HS-5 (cell line): ENCODE results near the gene RGPD8.
A peak's percentile ranks its signal among the peaks of the same experiment; 100 is the strongest.
"Not testable (repeated sequence)": the region's sequence is repeated elsewhere in the genome, so short reads cannot be mapped to it uniquely, and the experiment has no call there.

Experiments
- DNase-seq: peaks from one replicate; pipeline ENCODE4 v3.0.0-alpha.2; 2012; ENCODE audit warnings: low read depth

Gene RGPD8

DNA sequence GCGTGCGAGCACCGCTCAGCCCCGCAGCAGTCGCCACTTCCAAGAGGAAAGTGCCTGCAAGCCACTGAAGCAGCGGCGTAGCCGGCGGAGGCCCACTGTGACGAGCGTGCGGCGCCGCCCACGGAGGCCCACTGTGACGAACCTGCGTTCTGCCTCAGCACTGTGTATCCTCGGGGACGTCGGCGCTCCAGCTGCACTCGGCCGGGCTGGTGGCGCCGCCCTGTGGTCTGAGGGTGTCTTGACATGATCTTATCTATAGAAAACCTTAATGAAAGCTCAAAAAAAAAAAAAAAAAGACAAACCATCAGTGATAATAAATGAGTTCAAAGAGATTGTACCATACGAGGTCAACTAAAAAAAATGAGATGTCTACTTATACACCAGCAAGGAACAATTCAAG, at the start of gene RGPD8:
Gene RGPD8 (minus strand): TSS at position 166 of the 400 bp plus-strand sequence. CDS start 192 bp downstream, outside the sequence.
- peak; percentile 54 for DNase-seq

DNA sequence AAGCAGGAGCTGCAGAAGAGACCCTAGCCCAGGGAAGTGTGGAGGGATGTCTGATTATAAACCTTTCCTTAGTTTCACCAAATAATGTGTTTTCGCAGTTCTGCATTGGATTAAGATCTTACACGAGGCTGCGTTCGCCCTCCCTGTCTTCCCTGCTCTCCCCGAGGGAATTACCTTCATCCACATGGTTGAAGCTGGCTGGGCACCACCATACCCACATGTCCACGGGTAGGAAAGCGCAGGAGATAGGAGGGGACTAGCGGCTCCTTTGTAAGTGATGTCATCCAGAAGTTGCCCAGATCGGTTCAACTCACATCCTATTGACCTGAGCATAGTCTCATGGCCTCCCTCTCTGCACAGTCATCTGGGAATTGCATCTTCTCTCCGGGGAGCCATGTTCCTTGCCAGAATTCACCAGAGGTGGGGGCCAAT, 49.6 kb upstream of the RGPD8 start:
- DNase-seq: peak; percentile 55

DNA sequence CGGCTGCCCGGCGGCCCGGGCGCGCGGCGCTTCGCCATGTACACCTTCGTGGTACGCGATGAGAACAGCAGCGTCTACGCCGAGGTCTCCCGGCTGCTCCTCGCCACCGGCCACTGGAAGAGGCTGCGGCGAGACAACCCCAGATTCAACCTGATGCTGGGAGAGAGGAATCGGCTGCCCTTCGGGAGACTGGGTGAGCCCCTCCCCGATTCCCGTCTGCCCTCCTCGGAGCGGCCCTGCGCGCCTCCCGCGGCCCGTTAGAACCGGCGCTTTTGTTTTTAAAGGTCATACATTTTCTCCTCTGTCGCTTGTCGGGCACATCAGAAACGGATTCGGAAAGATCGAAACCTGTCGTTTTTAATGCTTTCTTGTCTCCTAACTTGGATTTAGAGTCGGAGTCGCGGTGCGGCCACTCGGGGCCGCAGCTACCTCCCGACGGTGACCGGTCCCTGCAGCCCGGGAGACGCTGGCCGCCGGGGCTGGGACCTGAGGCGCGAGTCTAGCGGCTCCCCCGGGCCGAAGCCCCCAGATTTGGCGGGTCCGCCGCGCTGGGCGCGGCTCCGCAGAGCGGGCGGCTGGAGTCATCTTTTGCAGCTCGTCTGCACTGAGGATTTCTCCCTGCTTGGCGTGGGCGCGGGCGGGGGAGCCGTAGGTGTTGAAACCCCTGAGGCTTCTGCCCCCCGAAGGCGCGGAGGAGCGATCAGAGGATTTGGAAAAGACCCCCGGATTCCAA, 49.0 kb upstream of the RGPD8 start:
- no peak for DNase-seq

DNA sequence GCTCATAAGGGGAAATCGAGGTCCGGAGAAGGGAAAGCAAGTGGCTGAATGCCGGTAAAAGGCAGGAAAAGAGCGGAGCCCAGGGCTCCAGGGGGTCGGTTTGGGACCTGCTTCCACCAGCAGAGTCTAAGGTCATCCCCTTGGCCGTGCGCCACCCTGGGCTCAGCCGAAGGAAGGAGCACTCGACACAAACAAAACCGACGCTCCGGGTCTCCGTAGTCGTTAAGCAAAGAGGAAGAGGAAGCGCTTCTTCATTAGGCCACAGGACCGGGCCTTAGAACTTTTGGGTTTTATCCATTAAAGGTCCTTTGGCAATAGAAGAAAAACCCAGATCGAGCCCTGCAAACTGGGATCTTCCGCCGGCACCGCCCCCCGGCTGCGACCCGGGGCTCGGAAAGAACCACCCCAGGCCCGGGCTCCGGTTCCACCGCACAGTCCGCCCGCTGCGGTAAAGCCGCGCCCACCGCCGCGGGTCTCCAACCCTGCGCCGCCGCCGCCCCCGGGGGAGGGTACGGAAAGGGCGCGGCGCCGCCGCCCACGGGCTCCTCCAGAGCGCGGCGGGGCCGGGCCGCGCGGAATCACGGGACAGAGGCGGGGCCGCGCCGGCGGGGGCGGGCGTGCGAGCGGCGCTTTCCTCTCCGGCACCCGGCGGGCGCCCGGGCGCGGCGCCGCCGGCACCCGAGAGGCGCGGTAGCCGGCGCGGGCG, 48.2 kb upstream of the RGPD8 start, which contains the start of gene TTL:
Gene TTL (plus strand): TSS at position 629 of the 706 bp plus-strand sequence. CDS start 189 bp downstream, outside the sequence.
- no peak for DNase-seq

DNA sequence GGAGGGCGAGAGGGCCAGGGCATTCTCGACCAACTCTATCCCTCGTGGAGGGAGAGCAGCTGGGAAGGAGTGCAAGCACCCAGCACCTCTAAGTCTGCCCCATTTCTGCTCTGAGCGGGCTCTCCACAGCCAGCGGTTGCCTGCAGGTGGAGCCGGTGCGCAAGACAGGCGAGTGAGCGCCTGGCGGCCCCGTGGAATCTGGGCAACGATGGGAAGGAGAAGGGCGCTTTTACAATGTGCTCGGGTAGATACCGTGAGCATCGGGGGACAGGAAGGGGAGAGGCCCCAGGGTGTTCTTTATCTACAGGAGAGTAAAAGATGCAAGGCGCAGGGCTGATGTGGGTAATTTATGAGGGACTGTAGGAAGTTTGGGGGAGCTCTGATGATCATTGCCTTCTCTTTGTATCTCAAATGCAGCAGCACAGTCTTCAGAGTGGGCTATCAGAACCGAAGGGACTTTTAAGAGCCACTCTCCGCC, 47.6 kb upstream of the RGPD8 start:
- DNase-seq: peak; percentile 53

DNA sequence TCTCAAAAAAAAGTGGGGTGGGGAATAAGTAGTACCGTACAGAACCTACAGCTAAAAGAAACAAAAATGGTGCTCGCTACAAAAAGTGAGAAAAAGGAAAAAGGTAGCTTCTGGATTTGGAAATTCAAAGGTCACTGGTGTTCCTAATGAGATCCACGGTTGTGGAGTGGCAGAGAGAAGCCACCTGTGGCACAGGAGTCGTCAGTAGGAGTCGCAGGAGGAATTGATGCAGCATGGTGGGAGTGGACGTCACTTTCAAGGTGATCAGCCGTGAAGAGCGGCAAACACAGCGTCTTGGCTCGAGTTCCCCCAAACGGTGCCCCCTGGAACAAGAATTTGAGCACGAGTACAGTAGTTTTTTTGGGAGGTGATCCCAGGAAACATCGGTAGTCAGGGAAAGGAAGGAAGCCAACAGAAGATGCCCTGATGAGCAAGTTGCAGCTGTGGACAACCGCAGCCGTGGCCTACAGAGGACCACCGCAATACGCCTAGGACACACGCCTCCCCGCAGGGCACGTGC, 47.1 kb upstream of the RGPD8 start:
- DNase-seq: no peak

DNA sequence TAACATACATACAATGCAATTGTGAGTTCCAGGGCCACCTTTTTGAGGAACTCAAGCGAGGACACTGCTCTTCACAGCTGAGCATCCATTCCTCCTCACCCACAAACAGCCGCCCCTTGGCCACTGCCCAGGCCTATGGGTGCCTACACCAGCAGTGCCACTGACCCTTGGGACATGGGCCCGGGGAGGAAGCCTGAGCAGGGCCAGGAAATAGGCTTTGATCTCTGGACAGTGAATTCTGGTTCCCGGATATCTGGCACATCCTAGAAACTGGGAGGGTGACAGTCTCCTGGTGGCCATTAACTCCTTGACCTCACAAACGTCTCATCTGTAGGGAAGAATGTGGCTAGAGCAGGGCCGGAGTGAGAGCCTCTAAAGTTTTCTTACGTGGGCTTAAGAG, 43.0 kb upstream of the RGPD8 start:
- no peak for DNase-seq

DNA sequence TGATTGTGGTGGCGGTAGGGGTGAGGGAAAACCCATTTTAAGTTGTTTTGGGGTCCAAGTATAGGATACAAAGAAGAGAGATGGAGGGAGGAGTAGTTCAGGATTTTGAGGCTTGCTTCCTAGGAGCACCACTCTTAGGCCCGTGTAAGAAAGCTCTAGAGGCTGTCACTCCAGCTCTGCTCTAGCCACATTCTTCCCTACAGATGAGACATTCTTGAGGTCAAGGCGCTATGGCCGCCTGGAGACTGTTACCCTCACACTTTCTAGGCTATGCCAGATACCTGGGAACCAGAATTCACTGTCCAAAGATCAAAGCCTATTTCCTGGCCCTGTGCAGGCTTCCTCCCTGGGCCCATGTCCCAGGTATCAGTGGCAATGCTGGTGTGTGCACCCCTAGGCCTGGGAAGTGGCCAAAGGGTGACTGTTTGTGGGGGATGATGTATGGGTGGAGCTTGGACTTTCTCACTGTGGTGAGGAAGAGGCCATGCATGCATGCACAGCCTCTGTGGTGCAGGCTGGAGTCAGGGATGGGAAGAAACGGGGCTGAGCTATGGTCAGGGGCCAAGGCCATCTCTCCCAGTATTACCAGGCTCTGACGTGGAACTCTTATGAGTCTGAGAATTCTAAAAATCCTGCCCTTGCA, 41.5 kb upstream of the RGPD8 start:
- no peak for DNase-seq

DNA sequence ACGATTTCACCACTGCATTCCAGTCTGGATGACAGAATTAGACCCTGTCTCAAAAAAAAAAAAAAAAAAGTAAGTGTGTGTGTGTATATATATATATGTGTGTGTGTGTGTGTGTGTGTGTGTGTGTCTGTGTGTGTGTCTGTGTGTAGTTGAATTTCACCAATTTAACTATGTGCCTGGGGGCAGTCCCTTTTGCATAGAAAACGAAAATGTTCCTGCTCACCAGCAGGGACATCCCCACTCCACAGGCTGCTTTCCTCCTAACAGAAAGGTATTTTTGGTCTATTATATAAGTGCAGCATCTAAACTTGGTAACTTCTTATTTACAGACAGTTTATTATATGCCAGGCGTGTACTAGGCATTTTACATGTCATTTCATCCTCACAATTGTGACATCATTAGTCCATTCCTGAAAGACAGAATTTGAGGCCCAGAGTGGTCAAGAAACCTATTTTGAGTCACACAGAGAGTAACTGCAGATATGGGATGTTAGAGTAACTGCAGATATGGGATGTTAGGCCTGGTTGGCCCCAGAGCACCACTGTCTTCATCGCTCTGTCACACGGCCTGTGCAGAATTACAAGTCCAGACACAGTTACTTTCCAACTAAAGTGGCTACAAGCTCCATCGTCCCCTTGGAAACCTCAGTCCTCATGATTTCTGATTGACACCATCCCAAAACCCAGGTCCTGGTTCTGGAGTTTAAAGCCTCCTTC, 39.3 kb upstream of the RGPD8 start:
- DNase-seq: no peak

DNA sequence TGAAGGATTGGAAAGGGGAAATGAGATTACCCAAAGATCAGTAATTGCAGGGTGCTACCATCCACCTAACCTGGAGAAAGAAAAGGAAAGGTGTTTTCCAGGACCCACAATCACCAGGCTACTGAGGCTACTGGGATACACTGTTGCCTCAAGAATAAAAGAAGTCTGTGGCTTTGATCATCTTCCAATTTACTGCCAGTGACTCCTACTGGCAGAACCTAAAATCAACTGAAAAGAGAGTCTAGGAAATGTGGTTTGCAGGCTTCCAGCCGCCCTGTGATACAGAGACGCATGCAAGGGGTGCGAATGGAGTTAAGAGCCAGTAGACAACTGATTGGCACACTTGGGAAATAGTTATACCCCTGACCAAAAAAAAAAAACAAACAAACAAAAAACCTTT, 31.9 kb upstream of the RGPD8 start:
- DNase-seq: no peak

DNA sequence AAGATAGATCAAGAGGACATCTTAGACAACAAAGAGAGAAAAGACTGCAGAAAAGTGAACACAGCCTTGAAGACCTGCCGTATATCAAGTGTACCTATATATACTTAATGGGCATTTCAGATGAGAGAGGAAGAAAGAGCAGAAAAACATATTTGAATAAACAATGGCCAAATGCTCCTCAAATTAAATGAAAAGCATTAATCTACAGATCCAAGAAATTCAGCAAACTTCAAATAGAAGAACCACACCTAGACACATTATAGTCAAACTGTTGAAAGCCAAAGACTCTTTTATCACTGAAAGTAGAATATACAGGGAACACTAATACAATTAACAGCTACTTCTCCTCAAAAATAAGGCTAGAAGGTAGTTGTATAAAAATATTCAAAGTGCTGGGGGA, 29.8 kb upstream of the RGPD8 start:
- no peak for DNase-seq

DNA sequence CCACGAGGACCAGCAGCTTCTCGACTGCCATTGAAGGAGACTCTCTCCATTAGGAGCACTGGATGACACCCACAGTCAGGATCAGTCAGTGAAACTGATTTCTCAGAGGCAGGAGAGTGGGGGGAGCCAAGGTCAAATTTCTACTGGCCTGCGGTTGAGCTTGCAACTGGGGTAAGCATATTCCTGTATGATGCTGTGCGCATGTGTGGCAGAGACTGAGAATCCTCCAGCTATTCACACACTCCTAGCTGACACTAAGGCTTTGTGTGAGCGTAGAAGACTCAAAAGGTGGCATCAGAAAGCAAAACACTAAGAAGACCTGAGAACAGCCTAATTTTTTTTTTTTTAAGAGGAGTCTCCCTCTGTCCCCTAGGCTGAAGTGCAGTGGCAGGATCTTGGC, 28.7 kb upstream of the RGPD8 start:
- no peak for DNase-seq

DNA sequence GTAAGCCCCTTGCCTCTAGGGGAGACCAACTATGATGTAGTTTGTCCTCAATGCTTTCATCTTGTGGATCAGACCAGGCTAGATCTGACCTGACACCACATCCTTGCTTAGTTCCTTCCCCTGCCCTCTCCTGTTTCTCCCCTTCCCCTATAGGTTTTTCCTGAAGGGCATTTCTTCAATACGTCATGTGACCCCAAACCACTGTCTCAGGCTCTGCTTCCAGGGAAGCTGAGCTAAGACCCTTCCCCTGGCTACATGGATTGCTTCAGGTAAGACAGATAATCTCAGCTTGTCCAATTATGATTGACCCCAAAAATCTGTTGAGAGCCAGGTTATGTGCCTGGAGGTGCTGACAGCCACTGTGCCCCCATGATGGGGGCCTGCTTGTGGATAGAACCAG, 25.9 kb upstream of the RGPD8 start:
- no peak for DNase-seq

DNA sequence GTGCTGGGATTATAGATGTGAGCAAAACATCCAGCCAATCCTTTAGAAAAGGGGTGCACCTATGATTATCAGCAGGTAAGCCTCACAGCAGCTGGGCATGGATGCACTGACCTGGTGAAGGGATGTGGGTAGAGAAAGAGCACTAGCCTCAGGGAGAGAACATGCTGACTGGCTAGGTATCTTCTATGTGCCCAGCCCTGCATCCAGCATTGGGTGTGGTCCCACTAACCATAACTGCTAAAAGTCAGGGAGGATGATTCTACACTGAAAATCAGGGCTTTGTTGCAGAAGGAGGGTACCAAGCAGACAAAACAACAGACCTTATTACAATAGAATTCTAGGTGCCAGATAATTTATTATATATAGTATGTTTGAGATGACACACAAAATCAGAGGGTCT, 21.1 kb upstream of the RGPD8 start:
- no peak for DNase-seq

DNA sequence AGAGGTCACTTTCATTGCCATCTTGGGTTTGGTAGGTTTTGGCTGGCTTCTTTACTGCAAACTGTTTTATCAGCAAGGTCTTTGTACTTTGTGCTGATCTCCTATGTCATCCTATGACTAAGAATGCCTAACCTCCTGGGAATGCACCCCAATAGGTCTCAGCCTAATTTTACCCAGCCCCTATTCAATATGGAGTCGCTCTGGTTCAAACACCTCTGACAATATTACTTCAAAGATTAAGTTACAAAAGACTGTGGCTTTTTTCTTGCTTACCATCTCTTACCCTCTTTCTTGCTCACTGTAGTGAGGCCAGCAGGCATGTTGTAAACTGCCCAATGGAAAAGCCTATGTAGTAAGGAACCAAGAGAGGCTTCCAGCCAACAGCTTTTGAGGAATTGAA, 17.9 kb upstream of the RGPD8 start:
- DNase-seq: no peak

DNA sequence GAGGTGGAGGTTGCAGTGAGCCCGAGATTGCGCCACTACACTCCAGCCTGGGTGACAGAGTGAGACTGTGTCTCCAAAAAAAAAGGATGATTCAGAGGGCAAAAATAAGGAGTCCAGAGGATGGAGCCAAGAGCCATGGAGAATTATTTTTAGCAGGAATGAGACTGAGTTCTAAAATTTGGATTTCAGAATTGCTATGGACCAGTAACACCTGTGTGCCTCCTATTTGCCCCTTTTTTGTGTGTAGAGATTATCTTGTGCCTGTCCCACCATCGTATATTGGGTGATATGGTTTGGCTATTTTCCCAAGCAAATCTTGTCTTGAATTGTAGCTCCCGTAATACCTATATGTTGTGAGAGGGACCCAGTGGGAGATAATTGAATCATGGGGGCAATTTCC, 16.4 kb upstream of the RGPD8 start:
- DNase-seq: no peak

DNA sequence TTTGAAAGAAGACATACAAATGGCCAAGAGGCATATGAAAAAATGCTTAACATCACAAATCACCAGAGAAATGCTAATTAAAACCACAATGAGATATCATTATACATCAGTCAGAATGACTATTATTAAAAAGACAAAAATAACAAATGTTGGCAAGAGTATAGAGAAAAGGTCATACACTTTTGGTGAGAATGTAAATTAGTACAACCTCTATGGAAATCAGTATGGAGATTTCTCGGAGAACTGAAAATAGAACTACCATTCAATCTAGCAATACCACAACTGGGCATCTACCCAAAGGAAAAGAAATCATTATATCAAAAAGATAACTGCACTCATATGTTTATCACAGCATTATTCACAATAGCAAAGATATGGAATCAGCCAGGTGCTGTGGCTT, 10.8 kb upstream of the RGPD8 start:
- not testable (repeated sequence) for DNase-seq

DNA sequence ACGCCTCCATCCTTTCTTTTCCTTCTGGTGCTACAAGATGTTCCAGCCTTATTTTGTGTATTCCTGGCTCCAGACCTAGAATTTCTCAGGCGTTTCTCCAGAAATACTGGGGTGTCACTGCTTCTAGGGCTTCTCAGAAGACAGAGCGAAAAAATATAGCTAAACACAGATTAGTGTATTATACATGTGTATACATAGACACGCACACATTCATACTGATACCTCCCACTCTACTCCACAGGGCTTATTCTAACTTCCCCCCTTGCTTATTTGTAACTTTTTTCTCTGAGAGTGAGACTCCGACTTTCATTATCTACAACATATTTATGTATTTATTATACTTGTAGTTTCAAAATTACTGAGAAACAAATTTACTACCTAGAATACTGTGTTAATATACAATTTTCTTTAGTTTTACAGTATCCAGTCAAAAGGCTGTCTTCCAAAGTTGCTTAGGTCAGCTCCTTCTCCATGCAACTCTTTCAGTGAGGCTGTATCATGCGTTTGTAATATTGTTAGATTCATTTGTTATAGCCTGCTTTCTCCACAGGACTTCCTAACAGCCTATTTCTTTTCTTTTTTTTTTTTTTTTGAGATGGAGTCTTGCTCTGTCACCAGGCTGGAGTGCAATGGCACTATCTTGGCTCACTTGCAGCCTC, 5.3 kb upstream of the RGPD8 start:
- DNase-seq: not testable (repeated sequence)

DNA sequence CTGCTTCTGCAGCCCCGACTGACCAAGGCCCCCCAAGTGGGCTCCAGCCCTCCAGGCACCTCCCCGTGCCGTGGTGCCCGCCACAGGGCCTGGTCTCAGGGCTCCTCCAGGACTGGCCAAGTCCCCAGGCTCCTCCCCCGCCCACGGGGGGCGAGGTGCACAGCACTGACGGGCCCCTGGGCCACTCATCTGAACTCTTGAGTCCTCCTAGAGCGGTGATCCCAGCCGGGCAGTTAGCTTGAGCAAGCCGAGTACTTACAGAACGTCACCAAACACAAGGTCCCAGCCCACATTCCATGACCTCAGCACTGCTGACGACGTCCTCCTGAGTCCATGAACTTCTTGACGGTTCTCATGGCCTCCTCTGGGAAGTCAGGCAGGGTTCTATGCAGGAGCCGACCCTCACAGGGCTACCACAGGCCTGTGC, 4.0 kb upstream of the RGPD8 start:
- DNase-seq: not testable (repeated sequence)

DNA sequence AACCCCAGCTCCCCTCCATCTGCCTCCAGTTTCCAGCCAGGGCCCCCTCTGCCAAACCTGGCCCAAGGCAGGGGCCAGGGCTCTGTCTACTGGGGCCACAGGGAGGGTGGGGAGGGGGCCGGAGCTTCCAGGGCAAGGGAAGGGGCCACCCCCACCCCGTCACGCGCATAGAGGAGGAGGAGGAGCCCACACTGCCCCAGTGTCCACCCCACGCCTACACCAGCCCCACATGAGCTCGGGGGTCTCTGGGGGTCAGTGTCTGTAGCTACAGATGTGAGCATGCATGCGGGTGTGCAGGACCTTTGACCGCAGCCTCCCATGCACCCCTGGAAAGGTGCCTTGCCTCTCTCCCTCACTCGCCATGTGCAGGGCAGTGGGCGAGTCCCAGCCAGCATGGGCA, 3.5 kb upstream of the RGPD8 start:
- not testable (repeated sequence) for DNase-seq

DNA sequence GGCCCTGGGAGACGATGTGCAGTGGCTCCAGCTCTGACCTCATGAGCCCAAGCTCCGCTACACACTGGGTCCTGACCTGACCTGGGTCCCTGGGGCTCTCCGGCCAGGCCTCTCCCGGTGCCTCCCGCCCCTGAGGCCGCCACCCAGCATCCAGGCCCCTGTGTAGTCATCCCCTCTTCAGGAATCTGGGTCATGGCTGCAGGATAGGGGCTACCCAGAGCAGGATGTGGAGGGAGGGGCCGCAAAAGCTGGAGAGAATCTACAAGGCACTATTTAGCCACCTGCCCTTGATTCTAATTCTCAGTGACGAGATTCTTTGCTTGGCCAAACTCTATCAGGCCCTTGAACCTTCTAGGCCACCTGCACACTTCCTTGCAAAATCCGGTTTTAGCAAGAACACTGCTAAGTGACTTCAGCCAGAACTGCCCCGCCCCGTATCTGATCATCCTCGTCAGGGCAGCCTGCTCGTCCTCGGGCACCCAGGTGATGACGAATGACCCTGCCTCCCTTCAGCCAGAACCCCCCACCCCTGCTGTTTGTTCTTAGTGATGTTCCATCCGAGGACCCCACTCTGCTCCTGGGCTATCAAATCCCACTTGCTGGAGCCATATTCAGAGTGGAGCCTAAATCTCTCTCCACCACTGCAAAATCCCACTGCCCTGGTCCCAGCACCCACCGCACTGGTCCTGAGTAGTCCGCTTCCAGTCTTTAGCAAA, 2.4 kb upstream of the RGPD8 start:
- DNase-seq: not testable (repeated sequence)
